Loucy (cell line): Measurements from ENCODE around the gene SLIT1.

Experiments used
- H2AFZ ChIP-seq: fragments of 200-600 bp; sonication (generic); 2 replicates; pipeline ENCODE4 v1.6.0; 2016; ENCODE audit warnings: antibody characterized with exemption, mild to moderate bottlenecking, low read length, moderate library complexity
- H3F3A ChIP-seq: fragments of 200-600 bp; 2 replicates; pipeline ENCODE4 v1.6.0; 2016; ENCODE audit warnings: antibody characterized with exemption, low read depth, mild to moderate bottlenecking
- H3K27me3 ChIP-seq: fragments of 200-600 bp; sonication (generic); 2 replicates; pipeline ENCODE4 v1.6.1; 2014; ENCODE audit warnings: low read length, mild to moderate bottlenecking; ENCODE audit not compliant: insufficient read depth, poor library complexity, severe bottlenecking
- H3K36me3 ChIP-seq: fragments of 200-600 bp; sonication (generic); 2 replicates; pipeline ENCODE4 v1.6.1; 2016; ENCODE audit warnings: low read length; ENCODE audit not compliant: insufficient read depth
- H3K4me1 ChIP-seq: fragments of 200-600 bp; sonication (generic); 2 replicates; pipeline ENCODE4 v1.5.1; 2014; ENCODE audit warnings: low read length, mild to moderate bottlenecking; ENCODE audit not compliant: insufficient read depth, poor library complexity, severe bottlenecking
- H3K4me2 ChIP-seq: fragments of 200-600 bp; sonication (generic); 2 replicates; pipeline ENCODE4 v1.6.0; 2014; ENCODE audit warnings: antibody characterized with exemption, low read length, low read depth, mild to moderate bottlenecking; ENCODE audit not compliant: poor library complexity, severe bottlenecking
- H3K4me3 ChIP-seq: fragments of 200-600 bp; sonication (generic); 2 replicates; pipeline ENCODE4 v1.5.1; 2014; ENCODE audit warnings: low read length, mild to moderate bottlenecking, mixed read lengths; ENCODE audit not compliant: poor library complexity, severe bottlenecking
- H3K79me2 ChIP-seq: fragments of 200-600 bp; sonication (generic); 2 replicates; pipeline ENCODE4 v1.6.1; 2014; ENCODE audit warnings: low read length; ENCODE audit not compliant: insufficient read depth
- H3K9ac ChIP-seq: fragments of 200-600 bp; sonication (generic); 2 replicates; pipeline ENCODE4 v1.6.0; 2014; ENCODE audit warnings: mild to moderate bottlenecking, low read depth, low read length, moderate library complexity; ENCODE audit not compliant: poor library complexity, severe bottlenecking
- H3K9me2 ChIP-seq: fragments of 200-600 bp; sonication (generic); replicated peaks from 2 replicates; pipeline ENCODE4 v1.6.1; 2016; ENCODE audit warnings: low read depth, low read length, mixed read lengths
- H3K9me3 ChIP-seq: fragments of 200-600 bp; sonication (generic); 2 replicates; pipeline ENCODE4 v1.6.1; 2014; ENCODE audit warnings: mild to moderate bottlenecking, antibody characterized with exemption, low read length, low read depth; ENCODE audit not compliant: insufficient read depth
- H4K20me1 ChIP-seq: fragments of 200-600 bp; sonication (generic); 2 replicates; pipeline ENCODE4 v1.6.0; 2014; ENCODE audit warnings: antibody characterized with exemption, low read length, mild to moderate bottlenecking; ENCODE audit not compliant: insufficient read depth, poor library complexity, severe bottlenecking
- EZH2phosphoT487 ChIP-seq: fragments of 200-600 bp; IDR thresholded peaks from 2 replicates; pipeline ENCODE4 v1.6.1; 2018; ENCODE audit warnings: antibody characterized with exemption, mild to moderate bottlenecking, moderate library complexity, borderline replicate concordance
- TF ChIP-seq, protein P1 (sequence below): fragments of 200-600 bp; sonication (generic); conservative IDR thresholded peaks from 2 replicates; pipeline ENCODE4 v1.5.1; 2014; ENCODE audit warnings: mild to moderate bottlenecking, antibody characterized with exemption, low read length

The SLIT1 gene

DNA sequence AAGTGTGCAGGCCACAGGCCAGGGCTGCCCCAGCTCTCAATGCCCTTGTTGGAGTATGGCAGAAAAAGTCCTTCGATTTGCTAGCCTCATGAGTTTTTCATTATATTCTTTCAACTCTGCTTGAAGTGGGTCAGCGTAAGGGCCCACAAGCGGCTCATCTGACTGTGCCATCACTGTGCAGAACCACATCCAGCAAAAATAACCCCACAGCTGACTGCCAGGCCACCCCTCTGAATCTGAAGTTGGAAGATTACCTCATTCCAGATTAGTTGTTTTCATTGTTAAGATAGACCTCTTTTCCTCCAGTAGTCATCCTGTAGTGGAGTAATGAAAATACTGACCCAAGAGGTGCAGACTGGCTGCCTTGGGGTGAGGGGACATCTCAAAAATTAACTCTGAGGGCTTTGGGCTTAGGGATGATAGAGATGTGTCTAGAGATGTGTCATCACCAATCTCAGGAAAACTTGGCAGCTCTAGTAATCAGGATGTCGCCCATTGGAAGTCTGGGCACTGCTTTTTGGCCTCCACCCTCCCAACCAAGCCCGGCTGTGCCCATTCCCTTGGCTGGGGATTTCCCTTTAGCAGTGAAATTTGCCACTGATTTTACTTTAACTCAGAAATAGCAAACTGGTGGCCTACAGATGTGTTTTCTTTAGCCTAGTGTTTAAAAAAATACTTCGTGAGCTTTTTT, 189.3 kb downstream of the SLIT1 start:
- TF ChIP-seq EZH2phosphoT487, result no peak
- TF ChIP-seq, protein P1, sequence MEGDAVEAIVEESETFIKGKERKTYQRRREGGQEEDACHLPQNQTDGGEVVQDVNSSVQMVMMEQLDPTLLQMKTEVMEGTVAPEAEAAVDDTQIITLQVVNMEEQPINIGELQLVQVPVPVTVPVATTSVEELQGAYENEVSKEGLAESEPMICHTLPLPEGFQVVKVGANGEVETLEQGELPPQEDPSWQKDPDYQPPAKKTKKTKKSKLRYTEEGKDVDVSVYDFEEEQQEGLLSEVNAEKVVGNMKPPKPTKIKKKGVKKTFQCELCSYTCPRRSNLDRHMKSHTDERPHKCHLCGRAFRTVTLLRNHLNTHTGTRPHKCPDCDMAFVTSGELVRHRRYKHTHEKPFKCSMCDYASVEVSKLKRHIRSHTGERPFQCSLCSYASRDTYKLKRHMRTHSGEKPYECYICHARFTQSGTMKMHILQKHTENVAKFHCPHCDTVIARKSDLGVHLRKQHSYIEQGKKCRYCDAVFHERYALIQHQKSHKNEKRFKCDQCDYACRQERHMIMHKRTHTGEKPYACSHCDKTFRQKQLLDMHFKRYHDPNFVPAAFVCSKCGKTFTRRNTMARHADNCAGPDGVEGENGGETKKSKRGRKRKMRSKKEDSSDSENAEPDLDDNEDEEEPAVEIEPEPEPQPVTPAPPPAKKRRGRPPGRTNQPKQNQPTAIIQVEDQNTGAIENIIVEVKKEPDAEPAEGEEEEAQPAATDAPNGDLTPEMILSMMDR, result no peak
- no peaks in the 10 kb centered on the region for H3K27me3 ChIP-seq
- H3F3A ChIP-seq, result no peaks in the 10 kb centered on the region
- no peaks in the 10 kb centered on the region for H3K79me2 ChIP-seq
- H3K4me3 ChIP-seq, result no peak overlapping the region
- no peaks in the 10 kb centered on the region for H3K36me3 ChIP-seq
- H3K4me2 ChIP-seq, result no peak overlapping the region
- no peaks in the 10 kb centered on the region for H4K20me1 ChIP-seq
- H3K9me2 ChIP-seq, result no peaks in the 10 kb centered on the region
- H3K9ac ChIP-seq, result no peak overlapping the region
- no peaks in the 10 kb centered on the region for H3K9me3 ChIP-seq
- peaks cover 8% of the 10 kb centered on the region for H3K4me1 ChIP-seq
- H2AFZ ChIP-seq, result no peak overlapping the region

DNA sequence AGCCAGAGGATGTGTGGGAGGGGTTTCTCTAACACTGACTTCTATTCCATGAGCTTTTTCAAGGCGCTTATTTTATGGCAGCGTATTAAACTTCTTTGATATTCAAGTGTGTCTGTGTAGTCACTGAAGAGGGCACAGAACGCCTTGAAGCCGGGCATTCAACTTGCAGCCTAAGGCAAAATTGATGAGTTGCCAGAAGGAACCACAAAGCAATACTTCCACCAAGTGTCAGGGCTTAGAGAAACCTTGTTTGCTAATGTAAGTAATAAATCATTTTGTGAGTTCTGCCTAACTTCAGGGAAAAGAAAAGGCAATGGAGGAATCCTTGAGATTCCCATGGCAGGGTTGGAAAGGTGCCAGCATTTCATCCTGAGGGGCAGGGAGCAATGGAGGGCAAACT, 189.9 kb downstream of the SLIT1 start:
- Histone ChIP-seq H2AFZ (no peak overlapping the region), H3K9me3 (no peaks in the 10 kb centered on the region), H3K4me2 (no peak overlapping the region), H3K4me1 (peaks cover 8% of the 10 kb centered on the region), H3K79me2 (no peaks in the 10 kb centered on the region), H3K27me3 (no peaks in the 10 kb centered on the region), H4K20me1 (no peaks in the 10 kb centered on the region), H3K36me3 (no peaks in the 10 kb centered on the region), H3F3A (no peaks in the 10 kb centered on the region), H3K9me2 (no peaks in the 10 kb centered on the region), H3K4me3 (no peak overlapping the region), H3K9ac (no peak overlapping the region)
- TF ChIP-seq, protein P1, result no peak
- TF ChIP-seq EZH2phosphoT487, result no peak

DNA sequence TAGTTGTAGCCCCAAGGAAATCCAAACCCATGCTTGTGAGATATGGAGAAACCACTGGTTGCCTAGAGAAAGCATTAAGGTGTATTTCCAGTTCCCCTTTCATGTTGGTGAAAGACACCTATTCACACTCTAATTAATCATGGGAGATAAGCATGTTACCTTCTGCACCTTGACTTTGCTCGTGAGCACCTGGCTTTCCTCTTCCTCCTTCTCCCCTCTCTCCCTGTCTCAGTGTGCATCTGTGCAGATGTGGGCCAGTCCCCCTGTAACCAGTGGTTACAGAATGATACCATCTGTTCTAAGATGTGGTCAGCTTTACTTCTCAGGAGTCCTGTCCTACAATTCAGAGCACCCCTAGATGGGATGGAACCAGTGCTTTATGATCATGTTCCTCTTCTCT, 193.0 kb downstream of the SLIT1 start:
- H3K79me2 ChIP-seq, result no peaks in the 10 kb centered on the region
- no peak overlapping the region for H2AFZ ChIP-seq
- peaks cover 8% of the 10 kb centered on the region for H3K4me1 ChIP-seq
- H3F3A ChIP-seq, result no peaks in the 10 kb centered on the region
- H3K9ac ChIP-seq, result no peak overlapping the region
- H3K9me2 ChIP-seq, result no peaks in the 10 kb centered on the region
- H4K20me1 ChIP-seq, result no peaks in the 10 kb centered on the region
- no peaks in the 10 kb centered on the region for H3K9me3 ChIP-seq
- no peaks in the 10 kb centered on the region for H3K36me3 ChIP-seq
- TF ChIP-seq, protein P1, result no peak
- TF ChIP-seq EZH2phosphoT487, result no peak
- no peak overlapping the region for H3K4me3 ChIP-seq
- H3K27me3 ChIP-seq, result no peaks in the 10 kb centered on the region
- H3K4me2 ChIP-seq, result no peak overlapping the region
